LNCaP clone FGC (cell line): ENCODE data around the gene SLC34A3.

Experiments
- DNase-seq: peaks from one replicate; pipeline ENCODE4 v3.0.0-alpha.2; 2011; ENCODE audit warnings: low read depth
- H3K4me3 ChIP-seq: 2 replicates; pipeline ENCODE4 v1.5.1; 2011; ENCODE audit warnings: mild to moderate bottlenecking, low read depth, low read length, control low read depth
- TF ChIP-seq, protein P1 (sequence below): IDR thresholded peaks from 2 replicates; pipeline ENCODE4 v1.5.1; 2012; ENCODE audit warnings: mild to moderate bottlenecking; ENCODE audit not compliant: control insufficient read depth, insufficient read depth; ENCODE audit errors: extremely low read depth

Gene SLC34A3

DNA sequence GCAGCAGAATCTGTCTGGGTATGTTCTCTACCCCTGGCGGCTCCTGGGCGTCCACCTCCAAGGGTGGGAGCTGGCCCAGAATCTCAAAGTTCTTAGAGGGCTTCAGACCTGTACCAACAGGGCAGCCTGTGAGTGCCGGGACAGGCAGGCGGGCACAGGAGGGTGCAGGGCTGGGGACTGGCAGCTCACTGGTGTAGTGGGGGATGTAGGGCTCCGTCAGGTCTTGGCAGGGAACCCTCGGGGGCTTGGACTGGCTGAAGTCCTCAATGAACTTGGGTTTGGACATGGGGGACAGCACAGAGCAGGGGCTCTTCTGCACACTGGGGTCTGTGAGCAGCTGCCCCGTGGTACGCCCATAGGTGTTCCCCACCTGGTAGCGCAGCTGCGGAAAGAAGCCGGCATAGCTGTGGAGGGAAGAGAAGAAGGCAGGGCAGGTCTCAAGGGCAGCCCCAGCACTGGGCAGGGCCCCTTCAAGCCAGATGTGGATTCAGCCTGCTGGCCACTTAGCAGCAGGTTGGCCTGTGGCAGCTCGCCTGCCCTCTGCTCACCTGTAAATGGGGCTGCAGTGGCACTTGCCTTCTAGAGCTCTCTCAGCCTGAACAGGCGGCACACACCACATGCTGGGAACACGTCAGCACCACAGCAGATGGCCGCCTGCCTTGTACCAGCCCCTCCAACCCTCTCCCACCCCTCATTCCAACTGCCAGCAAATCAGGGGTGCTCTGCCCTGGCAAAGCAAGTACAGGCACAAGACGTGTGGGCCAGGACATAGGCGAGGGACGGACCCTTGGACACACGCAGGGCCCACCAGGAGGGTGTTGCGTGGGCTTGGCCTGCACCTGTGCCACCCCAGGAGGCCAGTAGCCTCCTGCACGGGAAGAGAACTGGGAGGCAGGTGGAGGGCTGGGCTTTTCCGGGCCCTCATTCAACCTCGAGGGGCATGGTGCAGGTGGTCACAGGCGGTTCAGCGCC, 15.0 kb downstream of the SLC34A3 start:
- no peak for DNase-seq

DNA sequence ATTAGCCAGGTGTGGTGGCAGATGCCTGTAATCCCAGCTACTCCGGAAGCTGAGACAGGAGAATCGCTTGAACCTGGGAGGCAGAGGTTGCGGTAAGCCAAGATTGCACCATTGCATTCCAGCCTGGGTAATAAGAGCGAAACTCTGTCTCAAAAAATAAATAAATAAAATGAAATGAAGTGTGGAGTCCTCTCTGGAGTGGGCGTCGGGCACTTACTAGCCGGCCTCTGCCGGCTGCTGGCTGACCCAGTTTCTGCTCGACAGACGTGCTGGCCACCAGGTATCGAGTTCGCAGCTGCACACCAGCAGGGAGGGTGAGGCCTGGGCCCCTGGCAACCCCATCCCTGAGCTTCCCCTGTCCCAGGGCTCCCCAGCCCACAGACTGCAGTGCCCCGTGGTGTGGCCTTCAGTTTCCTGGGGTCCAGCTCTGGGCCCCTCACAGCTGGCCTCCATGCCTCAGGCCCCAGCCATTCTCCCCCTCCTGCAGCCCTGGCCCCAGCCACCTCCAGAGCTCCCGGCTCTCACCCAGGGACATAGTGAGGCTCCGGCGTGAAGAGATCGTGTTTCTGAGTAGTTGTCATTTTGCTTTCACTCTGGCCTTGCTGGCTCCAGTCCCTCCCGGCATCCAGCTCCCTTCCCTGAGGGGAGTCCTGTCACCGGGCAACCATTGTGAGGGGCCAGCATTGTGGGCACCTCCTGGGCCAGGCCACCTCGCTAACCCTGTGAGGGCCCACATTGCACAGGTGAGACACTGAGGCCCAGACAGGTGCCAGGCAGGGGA, 16.6 kb downstream of the SLC34A3 start:
- no peak overlapping the region for H3K4me3 ChIP-seq
- DNase-seq: no peak
- TF ChIP-seq, protein P1, sequence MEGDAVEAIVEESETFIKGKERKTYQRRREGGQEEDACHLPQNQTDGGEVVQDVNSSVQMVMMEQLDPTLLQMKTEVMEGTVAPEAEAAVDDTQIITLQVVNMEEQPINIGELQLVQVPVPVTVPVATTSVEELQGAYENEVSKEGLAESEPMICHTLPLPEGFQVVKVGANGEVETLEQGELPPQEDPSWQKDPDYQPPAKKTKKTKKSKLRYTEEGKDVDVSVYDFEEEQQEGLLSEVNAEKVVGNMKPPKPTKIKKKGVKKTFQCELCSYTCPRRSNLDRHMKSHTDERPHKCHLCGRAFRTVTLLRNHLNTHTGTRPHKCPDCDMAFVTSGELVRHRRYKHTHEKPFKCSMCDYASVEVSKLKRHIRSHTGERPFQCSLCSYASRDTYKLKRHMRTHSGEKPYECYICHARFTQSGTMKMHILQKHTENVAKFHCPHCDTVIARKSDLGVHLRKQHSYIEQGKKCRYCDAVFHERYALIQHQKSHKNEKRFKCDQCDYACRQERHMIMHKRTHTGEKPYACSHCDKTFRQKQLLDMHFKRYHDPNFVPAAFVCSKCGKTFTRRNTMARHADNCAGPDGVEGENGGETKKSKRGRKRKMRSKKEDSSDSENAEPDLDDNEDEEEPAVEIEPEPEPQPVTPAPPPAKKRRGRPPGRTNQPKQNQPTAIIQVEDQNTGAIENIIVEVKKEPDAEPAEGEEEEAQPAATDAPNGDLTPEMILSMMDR: no peak

More for the DNA sequence above, 15.0 kb downstream of the SLC34A3 start:
- no peak overlapping the region for H3K4me3 ChIP-seq
- TF ChIP-seq, protein P1: no peak

DNA sequence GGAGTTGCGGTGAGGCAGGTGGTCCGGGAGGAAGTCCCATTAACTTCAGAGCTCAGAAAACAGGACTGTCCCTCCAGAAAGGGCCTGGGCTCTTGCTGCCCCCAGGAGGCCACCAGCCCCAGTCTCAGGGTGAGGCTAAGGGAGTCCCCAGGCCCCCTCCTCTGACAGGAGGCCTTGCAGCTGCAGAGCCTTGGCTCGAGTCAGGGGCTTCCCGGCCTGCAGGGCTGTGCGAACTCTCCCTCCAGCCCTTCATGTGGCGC, 17.1 kb downstream of the SLC34A3 start:
- DNase-seq: no peak
- H3K4me3 ChIP-seq: no peak overlapping the region
- TF ChIP-seq, protein P1: no peak

DNA sequence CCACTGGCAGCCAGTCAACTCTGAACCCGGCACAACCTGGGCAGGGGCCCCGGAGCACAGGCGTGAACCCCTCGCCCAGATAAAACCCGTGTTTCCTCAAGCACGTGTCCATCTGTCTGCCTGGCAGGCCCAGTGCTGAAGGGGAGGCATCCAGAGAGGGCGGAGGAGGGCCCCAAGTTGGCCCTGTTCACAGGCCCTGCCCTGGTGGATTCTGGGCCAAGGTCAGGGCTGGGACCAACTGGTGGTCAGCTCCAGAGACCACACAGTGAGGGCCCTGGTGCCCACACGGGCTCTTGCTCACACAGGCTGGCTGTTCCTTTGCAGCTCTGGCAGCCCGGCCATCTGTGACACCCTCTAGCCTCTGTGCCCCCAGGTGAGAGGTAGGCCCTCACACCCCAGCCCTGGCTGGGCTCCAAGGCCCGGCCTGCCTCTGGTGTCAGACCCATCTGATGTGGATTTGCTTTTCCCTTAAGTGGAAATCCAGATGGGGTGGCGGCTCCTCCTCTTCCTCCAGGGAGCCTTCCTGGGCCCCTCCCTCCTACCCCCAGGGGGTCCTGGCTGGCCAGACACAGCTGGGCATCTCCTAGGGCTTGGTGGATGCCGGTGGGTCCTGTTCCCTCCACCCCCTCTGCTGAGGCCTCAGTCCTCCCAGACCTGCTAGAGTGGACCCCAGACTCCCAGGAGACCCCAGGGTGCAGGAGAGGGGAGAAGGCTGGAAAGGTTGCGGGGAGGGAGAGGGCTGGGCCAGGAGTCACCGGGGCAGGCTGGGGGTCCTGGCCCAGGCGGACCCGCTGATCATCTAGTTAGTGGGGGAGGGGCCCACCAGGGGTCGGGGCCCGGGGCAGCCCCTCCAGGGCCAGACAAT, 19.9 kb downstream of the SLC34A3 start:
- no peak for DNase-seq
- TF ChIP-seq, protein P1: no peak

DNA sequence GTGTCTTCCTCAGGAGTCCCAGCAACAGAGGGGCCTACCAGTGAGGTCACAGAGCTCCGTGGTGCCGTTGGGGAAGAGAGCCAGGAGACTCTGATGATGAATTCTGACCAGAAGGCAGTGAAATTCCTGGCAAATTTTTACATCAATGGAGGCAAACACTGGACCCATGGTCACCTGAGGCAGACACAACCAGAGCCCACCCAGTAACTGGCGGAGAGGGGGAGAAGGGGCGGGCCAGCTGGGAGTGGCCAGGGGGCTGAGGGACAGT, 20.4 kb downstream of the SLC34A3 start, which contains the start of gene STPG3:
Gene STPG3 (plus strand): TSS at position 93 of the 268 bp plus-strand sequence. CDS start 1 bp downstream, at position 94.
- TF ChIP-seq, protein P1: no peak
- DNase-seq: no peak
- no peak within 1 kb of the TSS for H3K4me3 ChIP-seq

More for the DNA sequence above, 19.9 kb downstream of the SLC34A3 start:
- H3K4me3 ChIP-seq: no peak overlapping the region

DNA sequence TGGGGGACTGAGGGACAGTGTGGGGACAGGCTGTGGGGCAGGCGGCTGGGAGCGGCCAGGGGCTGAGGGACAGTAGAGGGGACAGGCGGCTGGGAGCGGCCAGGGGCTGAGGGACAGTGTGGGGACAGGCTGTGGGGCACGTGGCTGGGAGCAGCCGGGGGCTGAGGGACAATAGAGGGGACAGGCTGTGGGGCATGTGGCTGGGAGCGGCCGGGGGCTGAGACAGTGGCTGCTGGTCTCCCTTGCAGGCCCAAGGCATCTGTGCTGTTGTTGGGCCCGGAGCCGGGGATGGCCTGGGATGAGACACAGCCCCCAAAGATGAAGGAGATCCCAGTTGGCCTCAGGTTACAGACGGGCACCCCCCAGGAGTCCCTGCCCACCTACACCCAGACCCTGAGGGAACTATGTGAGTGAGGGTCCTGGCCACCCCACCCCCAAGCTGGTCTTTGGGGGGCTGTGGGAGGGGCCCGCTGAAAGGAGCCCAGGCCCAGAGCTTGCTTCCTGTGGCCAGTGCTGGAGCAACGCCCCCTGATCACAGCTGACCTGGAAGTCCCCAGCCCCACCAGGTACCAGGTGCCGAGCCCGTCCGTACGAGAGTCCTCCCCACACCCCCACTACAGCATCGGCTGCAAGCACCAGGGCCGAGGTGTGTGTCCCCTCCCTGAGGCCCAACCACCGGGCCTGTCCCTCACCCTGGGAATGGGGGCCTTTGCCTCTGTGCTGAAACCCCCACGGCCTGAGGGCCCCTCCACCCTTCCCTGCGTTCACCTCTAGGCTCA, 21.0 kb downstream of the SLC34A3 start:
- no peak overlapping the region for H3K4me3 ChIP-seq
- TF ChIP-seq, protein P1: no peak
- no peak for DNase-seq
